IPS-18c (cell line): ENCODE measurements around the gene STING1.
"Not testable (repeated sequence)": the region's sequence is repeated elsewhere in the genome, so short reads cannot be mapped to it uniquely, and the experiment has no call there.

ENCODE experiments used
- H3K4me3 ChIP-seq: 2 replicates; pipeline ENCODE4 v1.7.0; 2013; ENCODE audit warnings: low read depth, mild to moderate bottlenecking, low read length, moderate library complexity; ENCODE audit not compliant: insufficient read depth
- H3K9me3 ChIP-seq: one replicate; pipeline ENCODE4 v1.6.1; 2013; ENCODE audit warnings: mild to moderate bottlenecking, low read length, moderate library complexity; ENCODE audit not compliant: control insufficient read depth, insufficient read depth

The STING1 gene

GRCh38 chr5:139512786-139513390 lies 30.3 kb upstream of the STING1 start:
- H3K9me3 ChIP-seq: peaks cover 2% of the 10 kb centered on the region
- H3K4me3 ChIP-seq: no peak overlapping the region

- not testable (repeated sequence) for H3K9me3 ChIP-seq, H3K4me3 ChIP-seq
These were observed 22.2 kb upstream of the STING1 start for GRCh38 chr5:139504722-139505121.

GRCh38 chr5:139503879-139504278 lies 21.3 kb upstream of the STING1 start:
- peak overlapping the region; percentile 28; the same call in 1 of the 2 replicates for H3K4me3 ChIP-seq
- H3K9me3 ChIP-seq: not testable (repeated sequence)

- H3K9me3 ChIP-seq: not testable (repeated sequence)
- peak overlapping the region; percentile 28; the same call in 1 of the 2 replicates for H3K4me3 ChIP-seq
These were observed 20.7 kb upstream of the STING1 start for GRCh38 chr5:139503036-139503817.

GRCh38 chr5:139501381-139501780 lies 18.8 kb upstream of the STING1 start:
- Histone ChIP-seq H3K4me3 (no peak overlapping the region), H3K9me3 (peaks cover 6% of the 10 kb centered on the region)

- Histone ChIP-seq H3K4me3 (no peak overlapping the region), H3K9me3 (peaks cover 3% of the 10 kb centered on the region)
These were observed 13.3 kb upstream of the STING1 start for GRCh38 chr5:139495638-139496435.

- no peak overlapping the region for H3K4me3 ChIP-seq
- H3K9me3 ChIP-seq: peaks cover 3% of the 10 kb centered on the region
These were observed 12.3 kb upstream of the STING1 start for GRCh38 chr5:139494832-139495231.

- Histone ChIP-seq H3K4me3 (no peak overlapping the region), H3K9me3 (peaks cover 3% of the 10 kb centered on the region)
These were observed 11.7 kb upstream of the STING1 start for GRCh38 chr5:139494256-139494655.

- Histone ChIP-seq H3K9me3 (no peaks in the 10 kb centered on the region), H3K4me3 (no peak overlapping the region)
These were observed 10.2 kb upstream of the STING1 start for GRCh38 chr5:139492700-139493192.

GRCh38 chr5:139488260-139488659 lies 5.7 kb upstream of the STING1 start:
- H3K4me3 ChIP-seq: no peak overlapping the region
- no peaks in the 10 kb centered on the region for H3K9me3 ChIP-seq

GRCh38 chr5:139486201-139486600 lies 3.6 kb upstream of the STING1 start:
- H3K9me3 ChIP-seq: no peaks in the 10 kb centered on the region
- H3K4me3 ChIP-seq: no peak overlapping the region

GRCh38 chr5:139482890-139483208 lies 291 bp upstream of the STING1 start:
- not testable (repeated sequence) for H3K9me3 ChIP-seq, H3K4me3 ChIP-seq

- Histone ChIP-seq H3K9me3 (no peaks in the 10 kb centered on the region), H3K4me3 (no peak overlapping the region)
These were observed 943 bp downstream of the STING1 start for GRCh38 chr5:139481580-139482049.

- H3K4me3 ChIP-seq: no peak overlapping the region
- no peaks in the 10 kb centered on the region for H3K9me3 ChIP-seq
These were observed 1.4 kb downstream of the STING1 start for GRCh38 chr5:139481122-139481533.

- H3K9me3 ChIP-seq, H3K4me3 ChIP-seq: not testable (repeated sequence)
These were observed 2.8 kb downstream of the STING1 start for GRCh38 chr5:139479729-139480128.

GRCh38 chr5:139478657-139479423 lies 3.7 kb downstream of the STING1 start:
- H3K4me3 ChIP-seq, H3K9me3 ChIP-seq: not testable (repeated sequence)
